GM21737 (cell line): ENCODE measurements around the gene SBSN.

Experiments used
- ATAC-seq: cut with Tn5 transposase; IDR thresholded peaks from one replicate; pipeline ENCODE4 v1.9.1; 2021; ENCODE audit warnings: mild to moderate bottlenecking, moderate library complexity; ENCODE audit not compliant: unreplicated experiment

SBSN gene

GRCh38 chr19:35555301-35556005 lies 27.3 kb upstream of the SBSN start:
- no peak for ATAC-seq

- ATAC-seq, result no peak
Measured at GRCh38 chr19:35554076-35554475, 26.0 kb upstream of the SBSN start.

- no peak for ATAC-seq
Measured at GRCh38 chr19:35553385-35554000, 25.4 kb upstream of the SBSN start.

- no peak for ATAC-seq
Measured at GRCh38 chr19:35552534-35553384, 24.6 kb upstream of the SBSN start.

GRCh38 chr19:35551091-35551810 lies 23.1 kb upstream of the SBSN start:
- ATAC-seq, result no peak

GRCh38 chr19:35549879-35550523 lies 21.9 kb upstream of the SBSN start:
- ATAC-seq, result no peak

GRCh38 chr19:35549174-35549788 lies 21.2 kb upstream of the SBSN start:
- no peak for ATAC-seq

GRCh38 chr19:35546532-35546931 lies 18.4 kb upstream of the SBSN start:
- no peak for ATAC-seq

GRCh38 chr19:35545855-35546381 lies 17.8 kb upstream of the SBSN start:
- ATAC-seq, result no peak

GRCh38 chr19:35545001-35545854 lies 17.1 kb upstream of the SBSN start, which contains the start of gene TMEM147:
TSS of gene TMEM147 (plus strand) at chr19:35545626. CDS start at chr19:35545740, 114 bp downstream.
- peak; percentile 75 for ATAC-seq

GRCh38 chr19:35544110-35544802 lies 16.1 kb upstream of the SBSN start:
- ATAC-seq, result no peak

- no peak for ATAC-seq
Measured at GRCh38 chr19:35543280-35544109, 15.4 kb upstream of the SBSN start.

- no peak for ATAC-seq
Measured at GRCh38 chr19:35542209-35542608, 14.1 kb upstream of the SBSN start.

- ATAC-seq, result no peak
Measured at GRCh38 chr19:35540356-35540927, 12.3 kb upstream of the SBSN start.

GRCh38 chr19:35539850-35540249 lies 11.7 kb upstream of the SBSN start:
- no peak for ATAC-seq

GRCh38 chr19:35539314-35539713 lies 11.2 kb upstream of the SBSN start:
- no peak for ATAC-seq
